Panc1 (cell line): Measurements from ENCODE around the gene LMAN1L. TPM values are rescaled to one million over a fixed set of nuclear protein-coding genes. Genes with fewer than 3 reads are reported as not detected.

Experiments used
- ATAC-seq: fragments of 200-7000 bp; cut with Tn5 transposase; 2 replicates; pipeline ENCODE4 v1.9.1; 2020; ENCODE audit warnings: mild to moderate bottlenecking, moderate library complexity
- BruUV-seq: library from RNA; stranded (reverse); fragments of 400-500 nt; replicated peaks from 2 replicates; lab custom pipeline; 2021; lab: Mats Ljungman, UMichigan
- CTCF ChIA-PET: fragments of 300-600 bp; sonication (Branson Sonifier 250); formaldehyde crosslinking; loops from one replicate; lab custom pipeline; 2022; ENCODE audit warnings: antibody characterized with exemption; lab: Charles Lee
- POLR2A ChIA-PET: fragments of 300-600 bp; sonication (Branson Sonifier 250); formaldehyde crosslinking; loops from one replicate; lab custom pipeline; 2022; ENCODE audit warnings: antibody characterized with exemption; lab: Charles Lee
- DNase-seq: peaks from one replicate; pipeline ENCODE4 v3.0.0-alpha.2; 2010; ENCODE audit warnings: low read depth, low spot score
- H3K27ac ChIP-seq: 2 replicates; pipeline ENCODE4 v1.5.1; 2011; ENCODE audit warnings: mild to moderate bottlenecking, low read length, inconsistent platforms
- H3K27me3 ChIP-seq: fragments of 200-500 bp; sonication (Bioruptor generic); 2 replicates; pipeline ENCODE4 v1.6.0; 2014; ENCODE audit warnings: low read length, inconsistent platforms; ENCODE audit not compliant: control insufficient read depth, insufficient read depth
- H3K36me3 ChIP-seq: fragments of 200-500 bp; sonication (Bioruptor generic); 2 replicates; pipeline ENCODE4 v1.5.1; 2014; ENCODE audit warnings: inconsistent platforms, mild to moderate bottlenecking, low read length, moderate library complexity; ENCODE audit not compliant: control insufficient read depth, insufficient read depth
- H3K4me1 ChIP-seq: 2 replicates; pipeline ENCODE4 v1.5.1; 2011; ENCODE audit warnings: inconsistent platforms, mild to moderate bottlenecking, low read length, moderate library complexity; ENCODE audit not compliant: control insufficient read depth, insufficient read depth
- H3K4me3 ChIP-seq, 2 experiments: 2 replicates each; pipeline ENCODE4 v1.5.1; 2011 to 2012; ENCODE audit warnings: low read depth in 2 of 2, low read length in 2 of 2, mild to moderate bottlenecking in 2 of 2, inconsistent platforms in 1 of 2, moderate library complexity in 1 of 2
- H3K9me3 ChIP-seq: fragments of 200-500 bp; sonication (Bioruptor generic); 2 replicates; pipeline ENCODE4 v1.5.1; 2014; ENCODE audit warnings: low read depth, mild to moderate bottlenecking, inconsistent platforms, low read length, moderate library complexity; ENCODE audit not compliant: control insufficient read depth, insufficient read depth
- POLR2AphosphoS5 ChIP-seq: IDR thresholded peaks from 2 replicates; pipeline ENCODE4 v1.6.1; 2012; ENCODE audit warnings: mild to moderate bottlenecking, low read depth, low read length, moderate library complexity
- SIN3A ChIP-seq: IDR thresholded peaks from 2 replicates; pipeline ENCODE4 v1.6.1; 2012; ENCODE audit warnings: low read depth, mild to moderate bottlenecking, low read length, moderate library complexity, borderline replicate concordance; ENCODE audit not compliant: insufficient read depth
- TCF7L2 ChIP-seq: IDR thresholded peaks from 2 replicates; pipeline ENCODE4 v1.6.1; 2011; ENCODE audit warnings: mild to moderate bottlenecking, low read depth, low read length, inconsistent platforms
- in situ Hi-C: cut with HindIII; loops from 2 replicates; pipeline ENCODE4 v1.10.0; 2016; ENCODE audit warnings: low sequenced_read_pairs, low pct_unique_long_range_greater_than_20kb
- intact Hi-C: fragments of 100-400 bp; cut with micrococcal nuclease; formaldehyde crosslinking; loops from one replicate; pipeline ENCODE4 v1.10.0; 2022; ENCODE audit not compliant: unreplicated experiment
- total RNA-seq: library from RNA; stranded (reverse); gene quantifications from one replicate; pipeline ENCODE4 v1.2.1, GENCODE V29; 2021; ENCODE audit not compliant: unreplicated experiment
- TF ChIP-seq, protein P1 (sequence below): fragments of 450-650 bp; IDR thresholded peaks from 2 replicates; pipeline ENCODE4 v1.5.1; 2017; ENCODE audit warnings: mild to moderate bottlenecking
- TF ChIP-seq, protein P2 (sequence below), 2 experiments: IDR thresholded peaks; 2 replicates each; pipeline ENCODE4 v1.6.1; 2011 to 2012; ENCODE audit warnings: low read depth in 2 of 2, control low read depth in 1 of 2, low read length in 1 of 2, mild to moderate bottlenecking in 1 of 2, moderate library complexity in 1 of 2; ENCODE audit not compliant: insufficient read depth in 1 of 2

Gene LMAN1L
- total RNA-seq, 1 experiment from 2014 or later: not detected

DNA sequence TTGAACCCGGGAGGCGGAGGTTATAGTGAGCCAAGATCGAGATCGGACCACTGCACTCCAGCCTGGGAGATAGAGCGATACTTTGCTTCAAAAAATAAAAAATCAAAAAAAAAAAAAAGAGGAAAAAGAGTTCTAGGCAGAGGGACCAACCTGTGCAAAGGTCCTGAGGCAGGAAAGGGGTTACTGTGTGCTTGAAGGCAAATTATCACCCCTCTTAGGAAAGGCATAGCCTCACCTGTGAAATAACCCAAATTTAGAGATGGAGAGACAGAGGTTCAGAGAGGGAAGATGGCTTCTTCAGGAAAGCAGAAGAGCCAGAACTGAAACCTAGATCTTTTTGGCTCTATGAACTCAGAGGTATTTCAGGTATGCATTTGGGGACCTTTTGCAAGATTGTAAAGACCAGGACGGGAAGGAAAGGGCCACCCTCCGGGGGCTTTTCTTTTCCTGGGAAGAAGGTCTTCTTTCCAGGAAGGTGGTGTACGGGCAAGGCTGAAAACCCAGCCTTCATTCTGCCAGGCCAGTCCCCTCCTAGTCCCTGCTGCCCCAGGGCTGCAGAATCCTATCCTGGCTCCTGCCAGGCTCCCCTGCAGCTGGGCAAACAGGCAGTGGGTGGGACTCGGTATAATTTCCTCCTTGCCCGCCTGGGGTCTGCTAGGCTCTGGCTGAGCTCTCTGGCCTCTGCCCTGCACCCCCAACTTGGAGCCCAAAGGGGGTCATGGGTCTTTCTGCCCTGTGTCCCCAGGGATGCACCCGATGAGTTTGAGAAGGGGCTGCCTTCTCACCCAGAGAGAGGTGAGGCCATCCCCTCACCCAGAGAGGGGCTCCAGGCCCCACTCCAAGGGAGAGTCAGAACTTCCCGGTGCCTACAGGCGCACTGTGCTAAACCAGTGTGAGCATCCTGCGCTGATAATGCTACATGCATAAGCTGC, 45.2 kb upstream of the LMAN1L start:
- BruUV-seq: no TSS peak
- POLR2A ChIA-PET: no interaction called here
- Histone ChIP-seq H3K27ac (no peak overlapping the region), H3K27me3 (no peaks in the 10 kb centered on the region), H3K9me3 (no peaks in the 10 kb centered on the region), H3K4me1 (no peaks in the 10 kb centered on the region; the same call in 1 of the 2 replicates), H3K4me3 (no peak overlapping the region), H3K36me3 (no peaks in the 10 kb centered on the region)
- no peak for ATAC-seq
- CTCF ChIA-PET: interaction anchor here (0.6 to 5.6 kb wide), 6 partner anchors 40 to 146 kb away, joined by 3 to 106 read pairs (median 5); no protein-coding TSS in a partner anchor
- in situ Hi-C loops: loop anchor here (25.0 kb wide), 1 partner anchor 130 kb away; no protein-coding TSS in a partner anchor
- no peak for DNase-seq
- TF ChIP-seq, protein P1, sequence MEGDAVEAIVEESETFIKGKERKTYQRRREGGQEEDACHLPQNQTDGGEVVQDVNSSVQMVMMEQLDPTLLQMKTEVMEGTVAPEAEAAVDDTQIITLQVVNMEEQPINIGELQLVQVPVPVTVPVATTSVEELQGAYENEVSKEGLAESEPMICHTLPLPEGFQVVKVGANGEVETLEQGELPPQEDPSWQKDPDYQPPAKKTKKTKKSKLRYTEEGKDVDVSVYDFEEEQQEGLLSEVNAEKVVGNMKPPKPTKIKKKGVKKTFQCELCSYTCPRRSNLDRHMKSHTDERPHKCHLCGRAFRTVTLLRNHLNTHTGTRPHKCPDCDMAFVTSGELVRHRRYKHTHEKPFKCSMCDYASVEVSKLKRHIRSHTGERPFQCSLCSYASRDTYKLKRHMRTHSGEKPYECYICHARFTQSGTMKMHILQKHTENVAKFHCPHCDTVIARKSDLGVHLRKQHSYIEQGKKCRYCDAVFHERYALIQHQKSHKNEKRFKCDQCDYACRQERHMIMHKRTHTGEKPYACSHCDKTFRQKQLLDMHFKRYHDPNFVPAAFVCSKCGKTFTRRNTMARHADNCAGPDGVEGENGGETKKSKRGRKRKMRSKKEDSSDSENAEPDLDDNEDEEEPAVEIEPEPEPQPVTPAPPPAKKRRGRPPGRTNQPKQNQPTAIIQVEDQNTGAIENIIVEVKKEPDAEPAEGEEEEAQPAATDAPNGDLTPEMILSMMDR: no peak
- TF ChIP-seq TCF7L2 (no peak), POLR2AphosphoS5 (no peak), SIN3A (no peak)
- TF ChIP-seq, protein P2, sequence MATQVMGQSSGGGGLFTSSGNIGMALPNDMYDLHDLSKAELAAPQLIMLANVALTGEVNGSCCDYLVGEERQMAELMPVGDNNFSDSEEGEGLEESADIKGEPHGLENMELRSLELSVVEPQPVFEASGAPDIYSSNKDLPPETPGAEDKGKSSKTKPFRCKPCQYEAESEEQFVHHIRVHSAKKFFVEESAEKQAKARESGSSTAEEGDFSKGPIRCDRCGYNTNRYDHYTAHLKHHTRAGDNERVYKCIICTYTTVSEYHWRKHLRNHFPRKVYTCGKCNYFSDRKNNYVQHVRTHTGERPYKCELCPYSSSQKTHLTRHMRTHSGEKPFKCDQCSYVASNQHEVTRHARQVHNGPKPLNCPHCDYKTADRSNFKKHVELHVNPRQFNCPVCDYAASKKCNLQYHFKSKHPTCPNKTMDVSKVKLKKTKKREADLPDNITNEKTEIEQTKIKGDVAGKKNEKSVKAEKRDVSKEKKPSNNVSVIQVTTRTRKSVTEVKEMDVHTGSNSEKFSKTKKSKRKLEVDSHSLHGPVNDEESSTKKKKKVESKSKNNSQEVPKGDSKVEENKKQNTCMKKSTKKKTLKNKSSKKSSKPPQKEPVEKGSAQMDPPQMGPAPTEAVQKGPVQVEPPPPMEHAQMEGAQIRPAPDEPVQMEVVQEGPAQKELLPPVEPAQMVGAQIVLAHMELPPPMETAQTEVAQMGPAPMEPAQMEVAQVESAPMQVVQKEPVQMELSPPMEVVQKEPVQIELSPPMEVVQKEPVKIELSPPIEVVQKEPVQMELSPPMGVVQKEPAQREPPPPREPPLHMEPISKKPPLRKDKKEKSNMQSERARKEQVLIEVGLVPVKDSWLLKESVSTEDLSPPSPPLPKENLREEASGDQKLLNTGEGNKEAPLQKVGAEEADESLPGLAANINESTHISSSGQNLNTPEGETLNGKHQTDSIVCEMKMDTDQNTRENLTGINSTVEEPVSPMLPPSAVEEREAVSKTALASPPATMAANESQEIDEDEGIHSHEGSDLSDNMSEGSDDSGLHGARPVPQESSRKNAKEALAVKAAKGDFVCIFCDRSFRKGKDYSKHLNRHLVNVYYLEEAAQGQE (IDR thresholded peaks at IDR 0.05; ENCODE audit: insufficient read depth in 1 of 2, low read depth in 2 of 2, low read length in 1 of 2): no peak
- intact Hi-C loops: loop anchor here (1.0 kb wide), 1 partner anchor 132 kb away; no protein-coding TSS in a partner anchor

DNA sequence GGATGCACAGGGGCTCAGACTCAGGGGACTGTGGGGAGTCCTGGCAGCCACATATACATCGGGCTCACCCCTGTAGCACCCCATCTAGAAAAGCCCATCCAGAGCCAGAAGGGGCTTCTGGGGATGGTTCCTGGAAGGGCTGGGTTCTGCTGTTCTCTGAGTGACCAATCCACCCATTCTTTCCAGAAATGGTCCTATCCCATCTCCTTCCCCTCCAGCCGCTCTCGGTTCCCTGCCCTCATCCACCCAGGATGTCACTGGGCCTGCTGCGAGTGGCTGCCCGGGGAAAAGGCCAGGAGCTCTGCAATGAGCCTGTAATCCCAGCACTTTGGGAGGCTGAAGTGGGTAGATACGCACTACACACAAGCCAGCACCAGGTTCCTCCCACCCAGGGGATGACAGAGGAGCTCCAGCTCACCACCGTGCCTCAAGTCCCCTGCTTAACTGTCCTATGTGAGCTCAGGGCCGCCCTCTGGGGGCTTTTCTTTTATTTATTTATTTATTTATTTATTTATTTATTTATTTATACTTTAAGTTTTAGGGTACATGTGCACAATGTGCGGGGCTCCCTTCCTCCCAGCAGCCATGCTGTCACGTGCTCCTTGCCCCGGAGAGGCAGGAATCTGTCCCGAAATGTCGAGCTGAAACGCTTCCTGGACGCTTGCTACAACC, 44.4 kb upstream of the LMAN1L start:
- H3K4me1 ChIP-seq: no peaks in the 10 kb centered on the region; the same call in 1 of the 2 replicates
- intact Hi-C loops (loop anchor here (1.0 kb wide), 1 partner anchor 133 kb away; no protein-coding TSS in a partner anchor), in situ Hi-C loops (loop anchor here (25.0 kb wide), 1 partner anchor 131 kb away; no protein-coding TSS in a partner anchor)
- H3K4me3 ChIP-seq: no peak overlapping the region; a peak in 1 of 4 replicates
- no peaks in the 10 kb centered on the region for H3K9me3 ChIP-seq
- ATAC-seq (peak; percentile 8; the same call in 1 of the 2 replicates), DNase-seq (no peak)
- H3K27ac ChIP-seq: no peak overlapping the region
- no peaks in the 10 kb centered on the region for H3K36me3 ChIP-seq
- CTCF ChIA-PET: interaction anchor here (0.5 to 5.6 kb wide), 14 partner anchors 12 to 639 kb away, joined by 3 to 106 read pairs (median 4); partner anchors contain the start of gene CYP1A1
- no peaks in the 10 kb centered on the region for H3K27me3 ChIP-seq
- POLR2A ChIA-PET: interaction anchor here (0.6 kb wide), 1 partner anchor 81 kb away, joined by 3 read pairs; no protein-coding TSS in a partner anchor
- BruUV-seq: no TSS peak
- TF ChIP-seq TCF7L2: no peak
- TF ChIP-seq, protein P1: no peak
- no peak for TF ChIP-seq POLR2AphosphoS5
